CD4-positive, CD25-positive, alpha-beta regulatory T cell (primary cell): ENCODE results near the gene PSAP. TPM values are rescaled to one million over a fixed set of nuclear protein-coding genes. Genes with fewer than 3 reads are reported as not detected.

ENCODE experiments used
- ATAC-seq, 2 donors: fragments of 150-1000 bp; cut with Tn5 transposase; one replicate each; pipeline ENCODE4 v1.10.0; 2021; ENCODE audit warnings: low read depth in 2 of 2, moderate number of reproducible peaks in 2 of 2, moderate library complexity in 1 of 2
- DNase-seq, 3 donors: peaks; one replicate each; pipeline versions ENCODE4 v3.0.0 to v3.0.0-alpha.2; 2012 to 2022; ENCODE audit warnings: mixed read lengths in 1 of 3
- H3K27ac ChIP-seq: one replicate; pipeline ENCODE4 v1.7.0; 2013; ENCODE audit warnings: mild to moderate bottlenecking, low read length; ENCODE audit not compliant: insufficient read depth, poor library complexity, severe bottlenecking
- H3K27me3 ChIP-seq: one replicate; pipeline ENCODE4 v1.7.0; 2013; ENCODE audit warnings: low read length; ENCODE audit not compliant: control insufficient read depth, insufficient read depth
- H3K36me3 ChIP-seq: one replicate; pipeline ENCODE4 v1.7.0; 2013; ENCODE audit warnings: mild to moderate bottlenecking, low read length, moderate library complexity; ENCODE audit not compliant: control insufficient read depth, insufficient read depth
- H3K4me1 ChIP-seq: 2 replicates; pipeline ENCODE4 v1.7.0; 2013; ENCODE audit warnings: mild to moderate bottlenecking, low read length; ENCODE audit not compliant: insufficient read depth, control insufficient read depth, poor library complexity, severe bottlenecking
- H3K4me3 ChIP-seq: one replicate; pipeline ENCODE4 v1.7.0; 2013; ENCODE audit warnings: low read depth, mild to moderate bottlenecking, low read length, moderate library complexity
- H3K9me3 ChIP-seq, 2 experiments: 1 replicate in 1 of 2; 2 replicates in 1 of 2; pipeline ENCODE4 v1.7.0; 2013; ENCODE audit warnings: low read length in 2 of 2, mild to moderate bottlenecking in 1 of 2, moderate library complexity in 1 of 2; ENCODE audit not compliant: control insufficient read depth in 2 of 2
- H3K27ac Mint-ChIP-seq, 3 donors: one replicate each; pipeline ENCODE4 v1.8.0; 2020 to 2022; ENCODE audit warnings: mild to moderate bottlenecking in 3 of 3, mixed read lengths in 3 of 3, moderate library complexity in 2 of 3
- H3K27me3 Mint-ChIP-seq: one replicate; pipeline ENCODE4 v1.8.0; 2022; ENCODE audit warnings: mild to moderate bottlenecking, mixed read lengths
- H3K36me3 Mint-ChIP-seq: one replicate; pipeline ENCODE4 v1.8.0; 2020; ENCODE audit warnings: mixed read lengths
- H3K4me1 Mint-ChIP-seq, 4 donors: one replicate each; pipeline ENCODE4 v1.8.0; 2020 to 2022; ENCODE audit warnings: mixed read lengths in 4 of 4, mild to moderate bottlenecking in 1 of 4
- H3K4me3 Mint-ChIP-seq, 4 donors: one replicate each; pipeline ENCODE4 v1.8.0; 2020 to 2022; ENCODE audit warnings: mild to moderate bottlenecking in 4 of 4, mixed read lengths in 4 of 4, moderate library complexity in 3 of 4
- H3K9me3 Mint-ChIP-seq, 7 donors: one replicate each; pipeline ENCODE4 v1.8.0; 2020 to 2022; ENCODE audit warnings: mixed read lengths in 7 of 7, mild to moderate bottlenecking in 3 of 7, moderate library complexity in 2 of 7
- polyA plus RNA-seq, 4 donors: library from polyadenylated mRNA; unstranded; fragments of 300-500 nt; fragmentation: Illumina TruSeq; gene quantifications; one replicate each; pipeline ENCODE4 v1.2.3, GENCODE V29; 2021
- total RNA-seq: library from RNA; stranded (reverse); gene quantifications from one replicate; pipeline ENCODE4 v1.2.3, GENCODE V29; 2022

The PSAP gene
- total and polyA plus RNA-seq, 5 donors from 2014 or later, result 186 to 560 (median 530) TPM

DNA sequence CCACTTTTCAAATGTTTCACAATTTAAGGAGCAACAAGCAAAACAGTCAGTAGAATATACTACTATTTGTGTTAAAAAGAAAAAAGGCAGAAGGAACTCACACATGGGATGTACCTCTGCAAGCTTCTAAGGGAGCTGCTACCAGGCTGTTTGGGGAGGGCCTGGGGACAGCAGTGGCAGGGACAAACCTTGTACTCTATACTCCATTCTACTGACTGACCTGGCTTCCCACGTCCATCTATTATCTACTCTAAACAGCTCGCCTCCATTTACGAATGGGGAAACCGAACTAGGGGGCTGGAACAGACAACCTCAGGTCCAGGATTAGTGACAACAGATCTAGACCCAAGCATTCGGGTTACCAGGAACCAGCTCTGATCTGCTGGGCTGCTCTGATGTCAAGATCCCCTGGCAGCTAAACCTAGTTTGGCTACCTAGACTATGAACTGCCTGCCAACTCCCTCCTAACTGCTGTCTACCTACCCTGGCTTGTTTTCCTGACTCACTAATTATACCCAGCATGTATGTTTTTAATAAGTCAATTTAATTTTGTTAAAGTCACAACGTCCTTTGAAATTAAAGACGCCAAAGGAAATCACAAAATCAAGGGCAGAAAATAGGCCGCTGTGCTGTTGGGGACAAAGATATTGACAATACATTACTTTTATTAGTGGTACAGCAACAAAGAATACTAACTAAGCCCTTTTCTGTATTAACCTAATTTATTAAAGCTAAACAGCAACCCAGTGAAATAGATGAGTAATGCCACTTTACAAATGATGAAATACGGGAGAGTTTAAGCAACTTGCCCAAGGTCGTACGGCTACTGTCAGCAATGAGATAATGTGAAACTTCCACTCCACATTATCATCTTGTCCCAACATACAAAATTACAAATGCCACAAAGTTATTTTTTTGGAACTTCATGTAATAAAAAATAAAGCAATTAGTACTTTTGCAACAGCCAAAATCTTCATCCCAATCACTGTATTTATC, 5.3 kb downstream of the PSAP start:
- H3K27ac Mint-ChIP-seq, result no peak overlapping the region
- Histone ChIP-seq H3K27ac (no peak overlapping the region), H3K27me3 (no peaks in the 10 kb centered on the region), H3K4me3 (no peak overlapping the region), H3K4me1 (peaks cover 32% of the 10 kb centered on the region), H3K9me3 (no peaks in the 10 kb centered on the region), H3K36me3 (peaks cover 4% of the 10 kb centered on the region)
- H3K27me3 Mint-ChIP-seq, result no peaks in the 10 kb centered on the region
- H3K36me3 Mint-ChIP-seq, result no peaks in the 10 kb centered on the region
- peaks cover 20 to 86% (median 60%) of the 10 kb centered on the region in 4 donors for H3K4me1 Mint-ChIP-seq
- DNase-seq (no peak), ATAC-seq (no peak)
- H3K4me3 Mint-ChIP-seq, result peak overlapping the region in 3 of 4 donors; percentile 7 to 27 (median 14)
- H3K9me3 Mint-ChIP-seq, result no peaks in the 10 kb centered on the region

- Histone ChIP-seq H3K36me3 (peaks cover 4% of the 10 kb centered on the region), H3K9me3 (no peaks in the 10 kb centered on the region), H3K4me1 (peaks cover 27% of the 10 kb centered on the region), H3K4me3 (no peak overlapping the region), H3K27me3 (no peaks in the 10 kb centered on the region), H3K27ac (no peak overlapping the region)
- Mint-ChIP-seq H3K27ac (no peak overlapping the region), H3K9me3 (no peaks in the 10 kb centered on the region), H3K36me3 (no peaks in the 10 kb centered on the region), H3K27me3 (no peaks in the 10 kb centered on the region), H3K4me1 (peaks cover 16 to 87% (median 59%) of the 10 kb centered on the region in 4 donors), H3K4me3 (no peak overlapping the region)
- DNase-seq (no peak), ATAC-seq (no peak)
These were observed 6.4 kb downstream of the PSAP start for GRCh38 chr10:71844695-71845094.

DNA sequence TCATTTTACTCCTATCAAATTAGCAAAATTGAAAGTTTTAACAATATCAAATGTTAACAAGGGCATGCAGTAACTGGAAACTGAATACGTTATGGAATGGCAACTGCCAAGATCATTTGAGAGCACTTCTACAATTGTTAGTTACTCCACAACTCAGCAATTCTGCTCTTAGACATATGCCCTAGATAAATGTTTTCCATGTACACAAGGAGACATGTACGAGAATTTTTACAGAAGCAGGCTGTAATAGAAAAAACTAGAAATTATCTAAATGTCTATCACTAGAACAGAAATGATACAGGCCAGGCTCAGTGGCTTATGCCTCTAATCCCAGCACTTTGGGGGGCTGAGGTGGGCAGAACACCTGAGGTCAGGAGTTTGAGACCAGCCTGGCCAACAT, 7.0 kb downstream of the PSAP start:
- no peak overlapping the region for H3K4me3 ChIP-seq
- peaks cover 16 to 86% (median 55%) of the 10 kb centered on the region in 4 donors for H3K4me1 Mint-ChIP-seq
- no peaks in the 10 kb centered on the region for H3K27me3 ChIP-seq
- H3K4me3 Mint-ChIP-seq, result no peak overlapping the region
- no peak overlapping the region for H3K27ac ChIP-seq
- H3K36me3 Mint-ChIP-seq, result no peaks in the 10 kb centered on the region
- ATAC-seq, result no peak
- peaks cover 23% of the 10 kb centered on the region for H3K4me1 ChIP-seq
- DNase-seq, result no peak
- H3K27me3 Mint-ChIP-seq, result no peaks in the 10 kb centered on the region
- H3K9me3 Mint-ChIP-seq, result no peaks in the 10 kb centered on the region
- peaks cover 4% of the 10 kb centered on the region for H3K36me3 ChIP-seq
- H3K9me3 ChIP-seq, result no peaks in the 10 kb centered on the region
- H3K27ac Mint-ChIP-seq, result no peak overlapping the region

DNA sequence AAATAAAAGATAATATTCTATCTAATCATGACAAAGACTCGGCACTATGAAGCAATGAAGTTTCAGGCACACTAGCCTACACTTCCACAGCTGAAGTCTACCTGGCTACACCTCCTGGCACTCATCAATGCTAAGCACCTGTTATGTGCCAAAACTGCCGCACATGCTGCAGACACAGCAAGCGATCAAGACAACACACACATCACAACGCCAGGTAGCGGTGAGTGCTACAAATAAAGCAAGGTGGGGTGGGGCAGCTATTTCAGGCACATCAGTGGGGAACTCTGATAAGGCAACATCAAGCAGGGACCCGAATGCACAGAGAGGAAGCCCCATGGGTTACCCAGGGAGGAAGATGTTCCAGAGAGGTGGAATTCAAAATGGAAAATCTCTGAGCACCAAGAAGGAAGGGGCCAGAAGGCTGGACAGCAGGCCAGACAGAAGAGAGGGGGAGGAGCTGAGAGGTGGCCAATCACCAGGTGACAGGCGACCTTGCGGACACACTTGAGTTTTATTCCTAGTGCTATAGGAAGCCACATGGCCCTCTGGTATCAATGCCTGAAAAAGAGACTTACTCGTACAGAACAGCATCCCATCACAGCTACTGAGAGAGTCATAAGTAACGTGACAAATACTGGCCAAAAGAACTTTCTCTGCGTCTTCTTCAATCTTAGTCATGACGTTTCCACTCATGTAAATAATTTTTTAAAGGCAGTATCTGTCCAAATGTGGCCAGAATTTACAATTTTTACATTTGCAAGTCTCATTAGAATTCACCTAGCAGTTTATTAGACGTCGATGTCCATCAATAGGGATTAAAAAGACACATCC, 8.0 kb downstream of the PSAP start:
- Histone ChIP-seq H3K36me3 (peaks cover 4% of the 10 kb centered on the region), H3K27ac (no peak overlapping the region), H3K27me3 (no peaks in the 10 kb centered on the region), H3K9me3 (no peaks in the 10 kb centered on the region), H3K4me1 (peaks cover 23% of the 10 kb centered on the region), H3K4me3 (no peak overlapping the region)
- no peak for DNase-seq
- H3K27me3 Mint-ChIP-seq, result no peaks in the 10 kb centered on the region
- no peaks in the 10 kb centered on the region for H3K36me3 Mint-ChIP-seq
- no peak for ATAC-seq
- H3K27ac Mint-ChIP-seq, result no peak overlapping the region
- no peaks in the 10 kb centered on the region for H3K9me3 Mint-ChIP-seq
- H3K4me3 Mint-ChIP-seq, result no peak overlapping the region
- H3K4me1 Mint-ChIP-seq, result peaks cover 16 to 86% (median 54%) of the 10 kb centered on the region in 4 donors

DNA sequence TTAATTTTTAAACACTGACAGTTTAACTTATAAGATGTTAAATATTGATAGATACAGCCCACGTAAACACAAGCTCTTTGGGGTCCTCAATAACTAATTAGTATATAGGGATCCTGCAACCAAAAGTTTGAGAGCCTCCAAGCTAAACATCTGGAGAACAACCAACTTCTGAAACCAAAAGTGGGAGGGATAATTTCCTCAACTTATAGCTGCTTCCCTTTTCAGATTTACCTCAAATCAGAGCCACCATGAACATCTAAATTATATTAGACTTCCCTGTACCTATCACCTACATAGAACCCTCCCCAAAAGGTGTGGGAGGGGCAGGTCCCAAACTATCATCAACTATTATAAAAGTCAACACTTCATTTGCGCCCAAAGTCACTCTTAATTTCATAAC, 8.6 kb downstream of the PSAP start:
- Mint-ChIP-seq H3K4me1 (peaks cover 16 to 86% (median 53%) of the 10 kb centered on the region in 4 donors), H3K4me3 (no peak overlapping the region), H3K27ac (no peak overlapping the region), H3K36me3 (no peaks in the 10 kb centered on the region), H3K27me3 (no peaks in the 10 kb centered on the region), H3K9me3 (no peaks in the 10 kb centered on the region)
- Histone ChIP-seq H3K27me3 (no peaks in the 10 kb centered on the region), H3K9me3 (no peaks in the 10 kb centered on the region), H3K4me1 (peaks cover 24% of the 10 kb centered on the region), H3K36me3 (peaks cover 4% of the 10 kb centered on the region), H3K4me3 (no peak overlapping the region), H3K27ac (no peak overlapping the region)
- no peak for ATAC-seq
- no peak for DNase-seq

GRCh38 chr10:71840958-71841335, 10.1 kb downstream of the PSAP start:
- H3K27ac Mint-ChIP-seq, result peak overlapping the region in 1 of 3 donors; percentile 29
- H3K36me3 Mint-ChIP-seq, result no peaks in the 10 kb centered on the region
- ATAC-seq, result no peak

GRCh38 chr10:71840177-71840957, 10.7 kb downstream of the PSAP start:
- H3K4me3 ChIP-seq, result no peak overlapping the region
- DNase-seq, result no peak
- no peaks in the 10 kb centered on the region for H3K9me3 ChIP-seq
- H3K36me3 Mint-ChIP-seq, result no peaks in the 10 kb centered on the region
- no peak overlapping the region for H3K4me3 Mint-ChIP-seq
- H3K4me1 ChIP-seq, result peaks cover 25% of the 10 kb centered on the region
- peaks cover 16 to 87% (median 58%) of the 10 kb centered on the region in 4 donors for H3K4me1 Mint-ChIP-seq
- no peaks in the 10 kb centered on the region for H3K9me3 Mint-ChIP-seq
- H3K27me3 Mint-ChIP-seq, result no peaks in the 10 kb centered on the region
- no peaks in the 10 kb centered on the region for H3K27me3 ChIP-seq
- ATAC-seq, result no peak
- peaks cover 1% of the 10 kb centered on the region for H3K36me3 ChIP-seq
- H3K27ac Mint-ChIP-seq, result peak overlapping the region in 1 of 3 donors; percentile 29
- H3K27ac ChIP-seq, result no peak overlapping the region

More at GRCh38 chr10:71840958-71841335, 10.1 kb downstream of the PSAP start:
- Histone ChIP-seq H3K36me3 (peaks cover 4% of the 10 kb centered on the region), H3K4me1 (peaks cover 25% of the 10 kb centered on the region), H3K27ac (no peak overlapping the region), H3K9me3 (no peaks in the 10 kb centered on the region), H3K27me3 (no peaks in the 10 kb centered on the region), H3K4me3 (no peak overlapping the region)
- no peaks in the 10 kb centered on the region for H3K9me3 Mint-ChIP-seq
- no peak for DNase-seq
- no peaks in the 10 kb centered on the region for H3K27me3 Mint-ChIP-seq
- peaks cover 16 to 90% (median 58%) of the 10 kb centered on the region in 4 donors for H3K4me1 Mint-ChIP-seq
- H3K4me3 Mint-ChIP-seq, result no peak overlapping the region
